COLO829 (cell line): ENCODE measurements around the gene BRD2.

Source experiments
- DNase-seq: peaks from one replicate; pipeline ENCODE4 v3.0.0; 2012; ENCODE audit warnings: low spot score

The BRD2 gene

GRCh38 chr6:33029328-33030184 is 61.2 kb downstream of the BRD2 start:
- no peak for DNase-seq

DNA sequence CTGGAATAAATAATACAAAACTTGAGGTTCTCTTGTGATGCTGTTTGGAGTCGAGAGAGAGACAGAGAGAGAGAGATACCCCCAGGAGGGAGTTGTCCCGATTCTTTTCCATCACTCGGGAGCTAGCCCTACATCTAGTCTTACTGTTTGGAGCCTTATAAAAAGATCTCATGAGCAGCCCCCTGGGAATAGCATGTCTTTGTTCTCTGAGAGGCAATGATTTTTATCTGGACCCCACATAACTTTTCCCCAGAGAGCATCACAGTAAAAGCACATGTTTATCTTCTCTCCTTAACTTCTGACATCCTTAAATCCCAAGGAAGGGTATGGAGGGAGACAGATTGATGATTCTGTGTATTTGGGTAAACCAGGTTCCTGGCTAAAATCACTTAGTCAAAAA is 61.9 kb downstream of the BRD2 start:
- DNase-seq = no peak
